Thoracic aorta (tissue), 2 donors: ENCODE measurements around the gene LBHD1. TPM values are rescaled to one million over a fixed set of nuclear protein-coding genes. Genes with fewer than 3 reads are reported as not detected.
A peak's percentile ranks its signal among the peaks of the same experiment; 100 is the strongest.
"Not testable (repeated sequence)": the region's sequence is repeated elsewhere in the genome, so short reads cannot be mapped to it uniquely, and the experiment has no call there.

Source experiments
- ATAC-seq: fragments of 150-250 bp; one replicate; pipeline ENCODE4 v1.8.0; 2017; ENCODE audit warnings: low read depth; ENCODE audit not compliant: insufficient number of reproducible peaks, low FRiP score
- DNase-seq: peaks from one replicate; pipeline ENCODE4 v3.0.0-alpha.2; 2020; ENCODE audit warnings: low spot score
- H3K27ac ChIP-seq, 2 donors: fragments of 200-600 bp; sonication (generic); 1 replicate in 1 of 2; 2 replicates in 1 of 2; pipeline ENCODE4 v1.5.1; 2016; ENCODE audit warnings: mild to moderate bottlenecking in 2 of 2, moderate library complexity in 2 of 2
- H3K27me3 ChIP-seq: fragments of 200-600 bp; sonication (generic); replicated peaks from 2 replicates; pipeline ENCODE4 v1.6.0; 2016; ENCODE audit warnings: mild to moderate bottlenecking; ENCODE audit not compliant: insufficient read depth
- H3K36me3 ChIP-seq: fragments of 200-600 bp; sonication (generic); one replicate; pipeline ENCODE4 v1.5.1; 2016
- H3K4me1 ChIP-seq, 2 donors: fragments of 200-600 bp; sonication (generic); 1 replicate in 1 of 2; 2 replicates in 1 of 2; pipeline versions ENCODE4 v1.5.1 to v1.6.0; 2016; ENCODE audit warnings: low read depth in 2 of 2, mild to moderate bottlenecking in 1 of 2; ENCODE audit not compliant: control insufficient read depth in 1 of 2
- H3K4me3 ChIP-seq: fragments of 200-600 bp; sonication (generic); 2 replicates; pipeline ENCODE4 v1.5.1; 2016; ENCODE audit warnings: mild to moderate bottlenecking
- H3K9me3 ChIP-seq: fragments of 200-600 bp; sonication (generic); 2 replicates; pipeline ENCODE4 v1.5.1; 2016
- CTCF ChIP-seq: fragments of 200-600 bp; sonication (generic); IDR thresholded peaks from one replicate; pipeline ENCODE4 v1.5.1; 2019; ENCODE audit warnings: antibody characterized with exemption
- total RNA-seq, 2 donors: library from RNA; depleted of rRNA; stranded (reverse); fragments of >200 nt; gene quantifications; one replicate each; pipeline versions ENCODE4 v1.1.0 to v1.2.3, GENCODE V29; 2016

Gene LBHD1
- total RNA-seq, 2 donors from 2014 or later, result 3.7 to 7.8 TPM

DNA sequence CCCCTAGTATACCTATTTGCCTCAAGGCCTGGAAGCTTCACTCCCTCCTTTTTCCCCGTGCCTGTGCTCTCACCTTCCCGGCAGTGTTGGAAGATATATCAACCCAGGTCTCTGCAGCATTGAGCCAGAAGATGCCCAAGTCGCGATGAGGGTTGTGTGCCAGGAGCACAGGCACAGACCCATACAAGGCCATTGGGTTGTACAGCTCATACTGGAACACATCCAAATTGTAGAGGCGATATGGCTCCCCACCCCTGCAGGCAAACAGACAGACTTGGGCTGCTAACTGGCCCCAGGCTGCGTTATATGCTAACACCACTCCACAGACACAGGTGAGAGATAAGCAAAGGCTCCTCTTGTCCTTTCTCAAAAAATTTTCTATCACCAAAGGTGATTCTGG lies 39.6 kb downstream of the LBHD1 start:
- no peak for TF ChIP-seq CTCF
- Histone ChIP-seq H3K4me3 (no peak overlapping the region), H3K27me3 (no peaks in the 10 kb centered on the region), H3K27ac (no peak overlapping the region), H3K9me3 (no peaks in the 10 kb centered on the region), H3K36me3 (peaks cover 84% of the 10 kb centered on the region), H3K4me1 (no peaks in the 10 kb centered on the region)
- no peak for DNase-seq
- ATAC-seq, result no peak

GRCh38 chr11:62627713-62628112 lies 44.4 kb downstream of the LBHD1 start:
- Histone ChIP-seq H3K4me1 (peaks cover 0 to under 1% of the 10 kb centered on the region in 2 donors), H3K27ac (no peak overlapping the region), H3K9me3 (no peaks in the 10 kb centered on the region), H3K4me3 (no peak overlapping the region), H3K36me3 (peaks cover 66% of the 10 kb centered on the region), H3K27me3 (no peaks in the 10 kb centered on the region)
- DNase-seq (no peak), ATAC-seq (no peak)
- TF ChIP-seq CTCF, result no peak

DNA sequence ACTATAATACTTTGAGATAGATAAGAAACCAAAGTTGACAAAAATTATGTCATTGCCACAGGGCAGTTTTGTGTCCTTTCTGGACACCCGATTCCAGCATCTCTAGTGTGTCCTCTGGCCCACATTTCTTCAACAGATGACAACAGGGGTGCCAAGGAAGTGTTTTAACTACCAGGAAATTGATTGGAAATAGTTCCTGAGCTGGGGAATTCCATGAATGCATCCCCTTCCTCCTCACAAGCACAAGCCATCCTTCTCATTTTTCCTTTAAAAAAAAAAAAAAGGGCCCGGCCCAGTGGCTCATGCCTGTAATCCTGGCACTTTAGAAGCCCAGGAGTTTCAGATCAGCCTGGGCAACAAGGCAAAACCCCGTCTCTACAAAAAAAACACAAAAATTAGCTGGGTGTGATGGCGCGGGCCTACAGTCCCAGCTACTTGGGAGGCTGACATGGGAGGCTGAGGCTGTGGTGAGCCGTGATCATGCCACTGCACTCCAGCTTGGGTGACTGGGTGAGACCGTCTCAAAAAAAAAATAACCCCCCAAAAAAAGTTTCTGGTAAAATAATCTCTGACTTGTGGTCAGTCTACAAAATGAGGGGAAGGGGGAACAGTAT lies 49.5 kb downstream of the LBHD1 start:
- no peaks in the 10 kb centered on the region for H3K27me3 ChIP-seq
- ATAC-seq (no peak), DNase-seq (no peak)
- H3K9me3 ChIP-seq, result no peaks in the 10 kb centered on the region
- H3K4me1 ChIP-seq, result peaks cover 7 to 22% of the 10 kb centered on the region in 2 donors
- peak overlapping the region; percentile 83 to 97 for H3K27ac ChIP-seq
- peak overlapping the region; percentile 89 for H3K4me3 ChIP-seq
- H3K36me3 ChIP-seq, result peaks cover 19% of the 10 kb centered on the region
- TF ChIP-seq CTCF, result no peak

- H3K4me1 ChIP-seq, result peaks cover 7 to 22% of the 10 kb centered on the region in 2 donors
- peak; percentile 94 for ATAC-seq
- H3K9me3 ChIP-seq, result no peaks in the 10 kb centered on the region
- TF ChIP-seq CTCF, result no peak
- H3K27ac ChIP-seq, result peak within 1 kb of the TSS; percentile 83 to 97
- peak within 1 kb of the TSS; percentile 89 for H3K4me3 ChIP-seq
- H3K27me3 ChIP-seq, result no peaks in the 10 kb centered on the region
- peaks cover 22% of the 10 kb centered on the region for H3K36me3 ChIP-seq
- DNase-seq, result peak; percentile 93
Observed at GRCh38 chr11:62621567-62622470, 50.2 kb downstream of the LBHD1 start, which contains the start of gene B3GAT3. Gene B3GAT3 (minus strand): TSS chr11:62621986. CDS start chr11:62621947, 39 bp downstream.

DNA sequence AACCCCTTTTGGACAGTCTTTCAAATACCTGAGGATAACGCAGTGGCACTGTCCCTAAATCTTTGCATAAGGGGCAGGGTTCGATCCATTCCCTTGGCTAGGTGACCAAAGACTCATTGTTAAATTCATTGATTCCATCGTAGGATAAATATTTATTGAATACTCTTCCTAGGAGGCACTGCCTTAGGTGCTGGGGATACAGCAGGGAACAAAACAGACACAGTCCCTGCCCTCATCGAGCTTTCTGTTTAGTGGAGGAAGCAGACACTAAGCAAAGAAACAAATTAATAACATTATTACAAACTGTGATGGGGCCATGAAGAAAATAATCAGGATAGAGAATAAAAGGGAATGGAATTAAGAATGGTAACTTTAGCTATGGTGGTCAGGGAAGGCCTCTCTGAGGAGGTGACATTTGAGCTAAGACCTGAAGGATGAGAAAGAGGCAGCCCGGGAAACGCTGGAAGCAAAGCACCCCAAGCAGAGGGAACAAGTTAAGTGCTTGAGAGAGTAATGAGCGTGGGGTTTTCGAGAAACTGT lies 51.0 kb downstream of the LBHD1 start:
- Histone ChIP-seq H3K4me3 (peak overlapping the region; percentile 89), H3K27me3 (no peaks in the 10 kb centered on the region), H3K4me1 (peaks cover 7 to 22% of the 10 kb centered on the region in 2 donors), H3K9me3 (no peaks in the 10 kb centered on the region), H3K27ac (peak overlapping the region; percentile 83 to 97), H3K36me3 (peaks cover 22% of the 10 kb centered on the region)
- no peak for ATAC-seq
- no peak for TF ChIP-seq CTCF
- no peak for DNase-seq

DNA sequence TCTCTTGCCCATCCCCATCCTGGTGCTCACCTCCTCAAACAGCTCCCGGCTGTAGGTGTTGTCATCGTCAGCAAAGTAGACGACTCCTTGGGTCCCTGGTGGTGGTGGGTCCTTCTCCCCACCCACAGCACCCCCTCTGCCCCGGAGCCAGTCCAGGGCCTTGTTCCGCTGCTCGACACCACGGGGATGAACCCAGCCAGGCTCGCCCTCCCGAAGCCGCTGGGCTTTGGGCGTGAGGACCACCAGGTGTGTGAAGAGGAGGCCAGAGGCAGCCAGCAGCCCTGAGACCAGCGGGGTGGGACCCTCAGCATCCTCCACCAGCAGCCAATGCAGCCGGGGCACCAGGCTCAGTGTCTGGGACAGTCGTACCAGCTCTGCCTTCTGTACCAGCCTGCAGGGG lies 55.1 kb downstream of the LBHD1 start:
- Histone ChIP-seq H3K36me3 (peaks cover 19% of the 10 kb centered on the region), H3K4me1 (peaks cover 7 to 25% of the 10 kb centered on the region in 2 donors)
- not testable (repeated sequence) for ATAC-seq, DNase-seq, H3K27ac ChIP-seq, H3K9me3 ChIP-seq, H3K4me3 ChIP-seq, H3K27me3 ChIP-seq
